H1 (cell line): ENCODE results near the gene SLC26A9. TPM values are rescaled to one million over a fixed set of nuclear protein-coding genes. Genes with fewer than 3 reads are reported as not detected.

Source experiments
- JUND ChIP-seq: IDR thresholded peaks from 2 replicates; pipeline ENCODE4 v1.6.1; 2011; ENCODE audit warnings: mild to moderate bottlenecking, improper control_type of control experiment, low read length
- MAFK ChIP-seq: IDR thresholded peaks from 2 replicates; pipeline ENCODE4 v1.6.1; 2012; ENCODE audit warnings: low read depth, mild to moderate bottlenecking, improper control_type of control experiment, low read length
- polyA plus RNA-seq, 7 experiments: library from polyadenylated mRNA; depleted of rRNA in 3 of 7; stranded (reverse) in 5 of 7; unstranded in 2 of 7; fragments of >200 nt in 5 of 7; fragments of 200-250 nt in 2 of 7; gene quantifications; 1 replicate in 5 of 7; 2 replicates in 1 of 7; 4 replicates in 1 of 7; pipeline versions ENCODE4 v1.2.1 to v1.2.3, GENCODE V29; 2011 to 2013; ENCODE audit warnings: missing spikeins in 2 of 7, mixed read lengths in 2 of 7
- total RNA-seq: library from RNA; stranded (reverse); fragmentation: NEBNext Ultra II Directional; extraction: Animal tissue kit (Norgen Biotek cat#: 25700); gene quantifications from 2 replicates; pipeline ENCODE4 v1.2.1, GENCODE V29; 2021

Gene SLC26A9
- total and polyA plus RNA-seq, 2 of the 8 experiments (the other 6 are each of a cell fraction or from before 2014, with no cell fraction given), result not detected

GRCh38 chr1:205938682-205939081, 4.6 kb downstream of the SLC26A9 start (continued):
- TF ChIP-seq MAFK (no peak), JUND (no peak)
- TF ChIP-seq, all 59 proteins: peak for 0
